Vagina (tissue), 2 donors: Measurements from ENCODE around the gene F7. TPM values are rescaled to one million over a fixed set of nuclear protein-coding genes. Genes with fewer than 3 reads are reported as not detected.

Experiments used
- DNase-seq, 2 donors: peaks; one replicate each; pipeline ENCODE4 v3.0.0-alpha.2; 2017; ENCODE audit errors: extremely low spot score in 2 of 2
- H3K27ac ChIP-seq: fragments of 200-600 bp; sonication (generic); one replicate; pipeline ENCODE4 v1.5.1; 2019
- H3K27me3 ChIP-seq: fragments of 200-600 bp; sonication (generic); one replicate; pipeline ENCODE4 v1.5.1; 2019
- H3K36me3 ChIP-seq, 2 donors: fragments of 200-600 bp; sonication (generic); one replicate each; pipeline ENCODE4 v1.5.1; 2017 to 2019
- H3K4me1 ChIP-seq: fragments of 200-600 bp; sonication (generic); one replicate; pipeline ENCODE4 v1.5.1; 2019
- H3K4me3 ChIP-seq, 2 donors: fragments of 200-600 bp; sonication (generic); 1 replicate in 1 of 2; 2 replicates in 1 of 2; pipeline ENCODE4 v1.5.1; 2016 to 2019
- H3K9me3 ChIP-seq: fragments of 200-600 bp; sonication (generic); one replicate; pipeline ENCODE4 v1.5.1; 2019
- POLR2A ChIP-seq, 2 donors: fragments of 450-650 bp; IDR thresholded peaks; one replicate each; pipeline ENCODE4 v1.6.1; 2017; ENCODE audit warnings: antibody characterized with exemption in 2 of 2, mild to moderate bottlenecking in 2 of 2, moderate library complexity in 2 of 2
- POLR2AphosphoS5 ChIP-seq, 2 donors: sonication (generic); formaldehyde crosslinking; IDR thresholded peaks; one replicate each; pipeline ENCODE4 v1.9.0; 2017; ENCODE audit warnings: antibody characterized with exemption in 2 of 2, mild to moderate bottlenecking in 2 of 2, low read depth in 1 of 2; ENCODE audit not compliant: insufficient read depth in 1 of 2
- intact Hi-C: fragments of 100-400 bp; cut with DNase I; formaldehyde crosslinking; loops from one replicate; pipeline ENCODE4 v1.15.1; 2023
- total RNA-seq: library from RNA; depleted of rRNA; stranded (reverse); fragments of >200 nt; gene quantifications from one replicate; pipeline ENCODE4 v1.2.3, GENCODE V29; 2016
- TF ChIP-seq, protein P1 (sequence below), 3 experiments: fragments of 450-650 bp in 2 of 3; fragments of 200-600 bp in 1 of 3; sonication (generic) in 1 of 3; IDR thresholded peaks; one replicate each; pipeline ENCODE4 v1.5.1; 2017 to 2019; ENCODE audit warnings: antibody characterized with exemption in 3 of 3, mild to moderate bottlenecking in 2 of 3, moderate library complexity in 2 of 3

The F7 gene
- total RNA-seq, 1 donor from 2014 or later = not detected

DNA sequence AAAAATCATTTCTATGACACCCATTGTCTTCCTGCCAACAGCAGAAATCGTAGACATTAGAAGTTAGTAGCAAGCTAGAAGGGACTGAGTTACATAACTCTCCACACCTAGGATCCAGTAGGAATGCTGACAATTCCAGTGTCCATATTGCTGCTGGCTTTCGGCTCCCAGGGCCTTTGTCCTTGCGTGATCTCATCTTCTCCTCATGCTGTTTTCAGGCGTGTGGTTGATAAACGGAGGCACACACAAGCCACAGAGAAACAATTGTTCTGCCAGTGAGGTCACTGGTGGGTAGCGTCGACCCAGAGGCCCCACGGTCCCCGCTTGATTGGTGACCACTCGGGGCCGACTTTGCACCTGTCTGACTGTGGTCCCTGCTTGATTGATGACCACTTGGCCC, 31.6 kb upstream of the F7 start:
- no peak for TF ChIP-seq POLR2A (IDR thresholded peaks at IDR 0.05)
- TF ChIP-seq POLR2AphosphoS5 (IDR thresholded peaks at IDR 0.05; ENCODE audit: insufficient read depth in 1 of 2, low read depth in 1 of 2) = no peak
- TF ChIP-seq, protein P1, sequence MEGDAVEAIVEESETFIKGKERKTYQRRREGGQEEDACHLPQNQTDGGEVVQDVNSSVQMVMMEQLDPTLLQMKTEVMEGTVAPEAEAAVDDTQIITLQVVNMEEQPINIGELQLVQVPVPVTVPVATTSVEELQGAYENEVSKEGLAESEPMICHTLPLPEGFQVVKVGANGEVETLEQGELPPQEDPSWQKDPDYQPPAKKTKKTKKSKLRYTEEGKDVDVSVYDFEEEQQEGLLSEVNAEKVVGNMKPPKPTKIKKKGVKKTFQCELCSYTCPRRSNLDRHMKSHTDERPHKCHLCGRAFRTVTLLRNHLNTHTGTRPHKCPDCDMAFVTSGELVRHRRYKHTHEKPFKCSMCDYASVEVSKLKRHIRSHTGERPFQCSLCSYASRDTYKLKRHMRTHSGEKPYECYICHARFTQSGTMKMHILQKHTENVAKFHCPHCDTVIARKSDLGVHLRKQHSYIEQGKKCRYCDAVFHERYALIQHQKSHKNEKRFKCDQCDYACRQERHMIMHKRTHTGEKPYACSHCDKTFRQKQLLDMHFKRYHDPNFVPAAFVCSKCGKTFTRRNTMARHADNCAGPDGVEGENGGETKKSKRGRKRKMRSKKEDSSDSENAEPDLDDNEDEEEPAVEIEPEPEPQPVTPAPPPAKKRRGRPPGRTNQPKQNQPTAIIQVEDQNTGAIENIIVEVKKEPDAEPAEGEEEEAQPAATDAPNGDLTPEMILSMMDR (IDR thresholded peaks at IDR 0.05) = no peak
- no peak for DNase-seq
- Histone ChIP-seq H3K9me3 (no peaks in the 10 kb centered on the region), H3K27ac (no peak overlapping the region), H3K4me3 (no peak overlapping the region), H3K36me3 (peaks cover 0 to 11% of the 10 kb centered on the region in 2 donors), H3K4me1 (no peaks in the 10 kb centered on the region), H3K27me3 (no peaks in the 10 kb centered on the region)
- intact Hi-C loops = no loop called here

DNA sequence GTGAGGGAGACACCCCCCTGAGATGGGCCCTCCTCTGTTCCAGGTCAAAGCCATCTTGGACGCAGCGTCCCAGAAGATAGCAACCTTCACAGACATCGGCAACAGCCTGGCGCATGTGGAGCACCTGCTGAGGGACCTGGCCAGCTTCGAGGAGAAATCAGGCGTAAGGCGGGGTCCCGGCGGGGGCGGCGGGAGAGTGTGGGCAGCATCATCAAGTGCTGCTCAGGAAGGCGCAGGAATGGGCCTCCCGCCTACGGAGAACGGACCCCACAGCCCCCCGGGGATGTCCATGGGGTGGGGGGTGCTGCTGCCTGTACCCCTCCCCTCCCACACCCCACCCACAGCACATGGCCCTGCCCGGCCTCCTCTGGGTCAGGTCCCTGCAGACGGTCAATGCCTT, 31.2 kb upstream of the F7 start:
- Histone ChIP-seq H3K36me3 (peaks cover 0 to 11% of the 10 kb centered on the region in 2 donors), H3K9me3 (no peaks in the 10 kb centered on the region), H3K4me1 (no peaks in the 10 kb centered on the region), H3K27me3 (no peaks in the 10 kb centered on the region), H3K27ac (no peak overlapping the region), H3K4me3 (no peak overlapping the region)
- intact Hi-C loops = no loop called here
- TF ChIP-seq POLR2AphosphoS5 (IDR thresholded peaks at IDR 0.05; ENCODE audit: insufficient read depth in 1 of 2, low read depth in 1 of 2) (no peak), POLR2A (IDR thresholded peaks at IDR 0.05) (no peak)
- TF ChIP-seq, protein P1 (IDR thresholded peaks at IDR 0.05) = no peak
- DNase-seq = no peak

DNA sequence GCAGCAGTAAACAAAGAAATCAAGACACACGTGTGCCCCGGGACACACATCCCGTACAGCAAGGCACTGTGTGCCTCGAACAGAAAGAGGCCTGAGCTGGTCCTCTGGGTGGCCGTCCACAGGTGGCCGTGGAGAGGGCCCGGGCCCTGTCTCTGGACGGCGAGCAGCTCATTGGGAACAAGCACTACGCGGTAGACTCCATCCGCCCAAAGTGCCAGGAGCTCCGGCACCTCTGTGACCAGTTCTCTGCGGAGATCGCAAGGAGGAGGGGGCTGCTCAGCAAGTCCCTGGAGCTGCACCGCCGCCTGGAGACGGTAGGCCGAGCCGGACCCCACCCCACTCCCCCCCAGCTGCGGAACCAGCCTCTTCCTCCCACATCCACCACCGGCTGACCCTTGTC, 30.7 kb upstream of the F7 start:
- peaks cover 0 to 11% of the 10 kb centered on the region in 2 donors for H3K36me3 ChIP-seq
- H3K9me3 ChIP-seq = no peaks in the 10 kb centered on the region
- intact Hi-C loops = no loop called here
- DNase-seq = no peak
- H3K27me3 ChIP-seq = no peaks in the 10 kb centered on the region
- no peak overlapping the region for H3K27ac ChIP-seq
- no peak overlapping the region for H3K4me3 ChIP-seq
- TF ChIP-seq POLR2AphosphoS5 (IDR thresholded peaks at IDR 0.05; ENCODE audit: insufficient read depth in 1 of 2, low read depth in 1 of 2) (no peak), POLR2A (IDR thresholded peaks at IDR 0.05) (no peak)
- TF ChIP-seq, protein P1 (IDR thresholded peaks at IDR 0.05) = no peak
- no peaks in the 10 kb centered on the region for H3K4me1 ChIP-seq

DNA sequence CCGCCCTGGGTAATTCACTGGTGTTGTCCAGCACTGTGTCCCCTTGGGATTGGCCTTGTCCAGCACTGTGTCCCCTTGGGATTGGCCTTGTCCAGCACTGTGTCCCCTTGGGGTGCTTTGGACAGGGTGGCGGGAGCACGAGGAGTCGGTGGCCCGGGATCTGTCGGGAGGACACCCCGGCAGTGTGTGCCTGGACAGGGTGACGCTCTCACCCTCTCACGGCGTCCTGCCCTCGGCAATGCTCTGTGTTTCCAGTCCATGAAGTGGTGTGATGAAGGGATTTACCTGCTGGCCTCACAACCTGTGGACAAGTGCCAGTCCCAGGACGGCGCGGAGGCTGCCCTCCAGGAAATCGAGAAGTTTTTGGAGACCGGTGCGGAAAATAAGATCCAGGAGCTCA, 29.9 kb upstream of the F7 start:
- intact Hi-C loops = no loop called here
- Histone ChIP-seq H3K4me3 (no peak overlapping the region), H3K4me1 (no peaks in the 10 kb centered on the region), H3K36me3 (peaks cover 0 to 11% of the 10 kb centered on the region in 2 donors), H3K27ac (no peak overlapping the region), H3K9me3 (no peaks in the 10 kb centered on the region), H3K27me3 (no peaks in the 10 kb centered on the region)
- no peak for TF ChIP-seq POLR2AphosphoS5 (IDR thresholded peaks at IDR 0.05; ENCODE audit: insufficient read depth in 1 of 2, low read depth in 1 of 2)
- TF ChIP-seq POLR2A (IDR thresholded peaks at IDR 0.05) = no peak
- no peak for DNase-seq

DNA sequence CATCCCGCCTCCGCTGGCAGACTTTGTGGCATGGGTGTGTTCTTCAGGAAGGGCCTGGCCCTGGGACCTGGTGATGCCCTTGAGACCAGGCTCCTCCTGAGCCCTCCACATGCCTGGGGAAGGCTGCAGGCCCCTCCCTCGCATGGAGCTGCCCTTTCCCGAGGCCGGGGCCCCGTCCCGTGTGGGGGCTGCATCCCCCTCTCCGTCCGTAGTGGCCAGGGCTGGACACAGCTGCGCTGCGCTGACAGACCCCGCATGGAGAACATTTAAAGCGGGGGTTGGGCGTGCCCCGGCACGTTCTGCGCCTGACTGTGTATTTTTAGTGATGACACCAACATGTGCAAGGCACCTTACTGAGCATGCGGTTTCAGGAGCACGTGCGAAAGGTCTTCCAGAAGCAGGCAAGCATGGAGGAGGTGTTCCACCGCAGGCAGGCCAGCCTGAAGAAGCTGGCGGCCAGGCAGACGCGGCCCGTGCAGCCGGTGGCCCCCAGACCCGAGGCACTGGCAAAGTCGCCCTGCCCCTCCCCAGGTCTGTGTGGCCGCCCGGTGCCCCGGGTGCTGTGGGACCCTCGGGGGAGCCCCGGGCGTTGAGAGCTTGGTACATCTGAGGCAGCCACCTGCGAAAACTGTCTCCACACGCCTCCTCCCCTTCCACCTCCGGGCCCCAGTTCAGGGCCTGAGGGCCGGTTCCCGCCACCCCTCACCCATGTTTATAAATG, 28.8 kb upstream of the F7 start:
- no peaks in the 10 kb centered on the region for H3K9me3 ChIP-seq
- no peak overlapping the region for H3K27ac ChIP-seq
- TF ChIP-seq POLR2A (IDR thresholded peaks at IDR 0.05) (no peak), POLR2AphosphoS5 (IDR thresholded peaks at IDR 0.05; ENCODE audit: insufficient read depth in 1 of 2, low read depth in 1 of 2) (no peak)
- TF ChIP-seq, protein P1 (IDR thresholded peaks at IDR 0.05) = no peak
- no peaks in the 10 kb centered on the region for H3K27me3 ChIP-seq
- no peak for DNase-seq
- H3K4me1 ChIP-seq = no peaks in the 10 kb centered on the region
- no peak overlapping the region for H3K4me3 ChIP-seq
- peaks cover 0 to 6% of the 10 kb centered on the region in 2 donors for H3K36me3 ChIP-seq
- intact Hi-C loops = no loop called here
